RWPE2 (cell line): Measurements from ENCODE around the gene RTF1.

Experiments used
- ATAC-seq: fragments of 200-7000 bp; cut with Tn5 transposase; 3 replicates; pipeline ENCODE4 v1.9.1; 2021; ENCODE audit warnings: low read depth
- DNase-seq: peaks from one replicate; pipeline ENCODE4 v3.0.0-alpha.2; 2020; ENCODE audit warnings: low spot score
- H3K27ac ChIP-seq: fragments of 450-650 bp; 2 replicates; pipeline ENCODE4 v1.5.1; 2017; ENCODE audit warnings: mild to moderate bottlenecking; ENCODE audit not compliant: poor library complexity, severe bottlenecking
- H3K27me3 ChIP-seq: fragments of 250-450 bp; sonication (Bioruptor Pico); 2 replicates; pipeline ENCODE4 v1.5.1; 2021; ENCODE audit warnings: mild to moderate bottlenecking, moderate library complexity; ENCODE audit not compliant: insufficient read depth, poor library complexity, severe bottlenecking
- H3K36me3 ChIP-seq: fragments of 250-450 bp; sonication (Bioruptor Pico); 2 replicates; pipeline ENCODE4 v1.5.1; 2020; ENCODE audit warnings: low read depth, mild to moderate bottlenecking, moderate library complexity
- H3K4me1 ChIP-seq: fragments of 250-450 bp; sonication (Bioruptor Pico); 2 replicates; pipeline ENCODE4 v1.5.1; 2021; ENCODE audit warnings: mild to moderate bottlenecking, moderate library complexity; ENCODE audit not compliant: insufficient read depth, poor library complexity, severe bottlenecking
- H3K4me3 ChIP-seq: fragments of 250-450 bp; sonication (Bioruptor Pico); 2 replicates; pipeline ENCODE4 v1.5.1; 2021; ENCODE audit warnings: mild to moderate bottlenecking, moderate library complexity; ENCODE audit not compliant: severe bottlenecking
- H3K9me3 ChIP-seq: fragments of 250-450 bp; sonication (Bioruptor Pico); 2 replicates; pipeline ENCODE4 v1.5.1; 2021; ENCODE audit warnings: mild to moderate bottlenecking, moderate library complexity; ENCODE audit not compliant: severe bottlenecking
- CTCF ChIP-seq: fragments of 450-650 bp; IDR thresholded peaks from one replicate; pipeline ENCODE4 v1.5.1; 2017; ENCODE audit warnings: mild to moderate bottlenecking, moderate library complexity; ENCODE audit not compliant: poor library complexity, severe bottlenecking

Gene RTF1

DNA sequence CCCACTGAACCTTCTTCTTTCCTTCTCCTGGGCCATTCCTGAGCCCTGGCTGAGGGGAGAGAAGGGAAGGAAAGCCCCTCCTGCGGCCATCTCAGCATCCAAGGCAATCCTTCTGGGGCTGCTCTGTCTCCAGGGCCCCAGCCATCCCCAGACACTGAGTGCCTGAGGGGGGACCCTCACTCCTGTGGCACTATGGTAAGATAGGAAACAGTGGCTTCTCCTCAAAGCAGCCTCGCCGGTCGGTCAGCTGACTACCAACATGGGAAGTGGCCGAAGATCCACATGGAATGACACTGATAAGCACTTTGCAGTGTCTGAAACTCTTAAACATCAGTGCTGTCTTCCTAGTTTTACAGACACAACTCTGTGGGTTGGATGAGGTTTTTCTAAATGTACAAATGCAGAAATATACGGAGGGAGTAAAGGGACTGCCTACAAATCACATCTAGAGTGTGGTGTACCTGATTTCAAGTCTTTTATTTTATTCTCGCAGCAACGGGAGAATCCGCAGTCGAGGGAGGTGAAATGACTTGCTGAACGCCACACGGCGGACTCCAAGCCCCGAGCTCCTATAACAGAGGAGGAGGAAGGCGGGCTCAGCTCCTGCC, 75.8 kb downstream of the RTF1 start:
- Histone ChIP-seq H3K9me3 (no peaks in the 10 kb centered on the region), H3K27ac (peak overlapping the region; percentile 42), H3K4me1 (peaks cover 15% of the 10 kb centered on the region), H3K4me3 (peak overlapping the region; percentile 49), H3K27me3 (peaks cover 11% of the 10 kb centered on the region), H3K36me3 (no peaks in the 10 kb centered on the region)
- ATAC-seq (no peak; the same call in 2 of the 3 replicates), DNase-seq (no peak)
- TF ChIP-seq CTCF, result no peak

DNA sequence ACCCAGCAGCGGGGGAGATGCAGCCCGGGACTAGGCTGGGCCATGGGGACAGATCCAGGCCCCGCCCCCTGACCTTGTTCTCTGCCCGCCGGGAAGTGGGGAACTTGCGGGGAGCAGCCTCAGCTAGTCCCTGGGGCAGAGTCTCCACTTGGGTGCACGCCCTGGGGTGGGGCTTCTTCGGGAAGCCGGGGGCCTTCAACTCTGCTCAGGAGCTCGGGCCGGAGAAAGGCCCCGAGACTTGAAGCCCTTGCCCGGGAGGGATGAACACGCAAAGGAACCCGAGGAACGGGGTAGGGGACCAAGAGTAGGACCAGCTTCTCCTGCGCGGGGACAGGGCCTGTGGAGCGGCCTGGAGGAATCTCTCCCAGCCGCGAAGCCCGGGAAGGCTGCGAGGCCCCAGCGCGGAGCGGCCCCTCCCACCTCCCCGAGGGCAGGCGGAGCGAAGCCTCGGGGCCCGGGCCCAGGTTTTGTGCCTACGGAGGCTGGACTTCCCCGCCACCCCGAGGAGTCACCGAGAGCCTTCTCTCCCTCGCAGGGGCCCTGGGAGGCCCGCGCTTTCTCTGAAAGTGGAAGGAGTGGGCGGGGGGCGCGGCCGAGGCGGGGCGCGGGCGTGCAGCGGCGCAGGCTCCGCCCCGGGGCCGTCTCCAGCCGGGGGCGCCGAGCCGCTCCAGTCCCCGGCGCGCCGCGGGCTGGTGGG, 76.5 kb downstream of the RTF1 start, which contains the start of gene ITPKA:
Gene ITPKA, plus strand, starts transcription at position 670 of the 697 bp plus-strand sequence. CDS start 54 bp downstream, outside the sequence.
- Histone ChIP-seq H3K4me3 (peak within 1 kb of the TSS; percentile 49), H3K27ac (peak within 1 kb of the TSS; percentile 42), H3K36me3 (no peaks in the 10 kb centered on the region), H3K27me3 (peaks cover 11% of the 10 kb centered on the region), H3K9me3 (no peaks in the 10 kb centered on the region), H3K4me1 (peaks cover 15% of the 10 kb centered on the region)
- TF ChIP-seq CTCF, result no peak
- DNase-seq, result peak; percentile 90
- ATAC-seq, result peak; percentile 59

DNA sequence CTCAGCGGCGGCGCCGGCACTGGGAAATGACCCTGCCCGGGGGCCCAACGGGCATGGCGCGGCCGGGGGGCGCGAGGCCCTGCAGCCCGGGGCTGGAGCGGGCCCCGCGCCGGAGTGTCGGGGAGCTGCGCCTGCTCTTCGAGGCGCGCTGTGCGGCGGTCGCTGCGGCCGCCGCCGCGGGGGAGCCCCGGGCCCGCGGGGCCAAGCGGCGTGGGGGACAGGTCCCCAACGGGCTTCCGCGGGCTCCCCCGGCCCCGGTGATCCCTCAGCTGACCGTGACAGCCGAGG, 77.0 kb downstream of the RTF1 start:
- Histone ChIP-seq H3K9me3 (no peaks in the 10 kb centered on the region), H3K4me3 (peak overlapping the region; percentile 49), H3K4me1 (peaks cover 15% of the 10 kb centered on the region), H3K27me3 (peaks cover 11% of the 10 kb centered on the region), H3K36me3 (no peaks in the 10 kb centered on the region), H3K27ac (peak overlapping the region; percentile 42)
- DNase-seq, result no peak
- ATAC-seq, result 0 out of 3 replicates have a peak, but pooled peaks have one; percentile 1
- TF ChIP-seq CTCF, result no peak

GRCh38 chr15:41494190-41494921, 77.5 kb downstream of the RTF1 start:
- Histone ChIP-seq H3K27me3 (peaks cover 11% of the 10 kb centered on the region), H3K27ac (no peak overlapping the region), H3K9me3 (no peaks in the 10 kb centered on the region), H3K4me1 (peaks cover 15% of the 10 kb centered on the region), H3K36me3 (no peaks in the 10 kb centered on the region), H3K4me3 (peak overlapping the region; percentile 49)
- peak; percentile 5; the same call in 2 of the 3 replicates for ATAC-seq
- TF ChIP-seq CTCF, result peak; percentile 35
- no peak for DNase-seq
